Right kidney (tissue), 1 donor: ENCODE results near the gene JPH2.

Experiments
- DNase-seq: peaks from one replicate; pipeline ENCODE4 v3.0.0-alpha.2; 2016

The JPH2 gene

DNA sequence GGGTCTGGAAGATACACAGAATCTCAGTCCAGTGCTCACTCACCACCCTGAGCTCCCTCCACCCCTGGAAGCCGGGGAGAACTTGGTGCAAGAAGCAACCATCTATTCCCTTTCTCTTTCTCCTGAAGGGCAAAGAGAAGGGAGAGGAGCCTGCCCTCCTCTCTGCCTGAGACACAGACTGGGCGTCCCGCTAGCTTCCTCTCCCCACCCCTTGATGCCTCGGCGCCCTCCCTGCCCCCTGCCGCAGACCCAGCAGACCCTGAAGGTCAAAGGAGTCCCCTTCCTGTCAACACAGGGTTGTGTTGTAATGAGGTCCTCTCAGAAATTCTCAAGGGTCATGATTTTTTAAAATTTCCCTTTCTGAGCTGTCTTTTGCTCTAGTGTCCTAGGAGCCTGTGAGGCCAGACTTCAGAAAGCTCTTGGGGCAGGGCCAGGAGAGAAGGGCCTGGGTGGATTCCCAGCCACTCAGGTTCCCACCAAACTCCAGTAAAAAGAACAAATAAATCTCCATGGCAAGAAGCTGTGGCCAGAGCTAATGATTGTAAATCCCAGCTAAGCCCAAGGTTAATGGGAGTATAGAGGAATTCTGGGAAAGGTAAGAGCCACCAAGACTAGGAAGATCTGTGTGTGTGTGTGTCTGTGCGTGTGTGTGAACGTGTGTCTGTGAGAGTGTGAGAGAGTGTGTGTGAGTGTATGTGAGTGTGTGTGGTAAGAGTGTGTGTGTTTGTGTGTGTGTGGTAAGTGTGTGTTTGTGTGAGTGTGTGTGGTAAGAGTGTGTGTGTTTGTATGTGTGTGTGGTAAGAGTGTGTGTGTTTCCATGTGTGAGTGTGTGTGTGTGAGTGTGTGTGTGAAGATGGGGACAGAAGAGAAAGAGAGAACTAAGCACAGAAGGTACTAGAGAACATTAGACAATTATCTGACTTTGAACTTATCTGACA, 1.1 kb upstream of the JPH2 start:
- DNase-seq, result peak; percentile 25

DNA sequence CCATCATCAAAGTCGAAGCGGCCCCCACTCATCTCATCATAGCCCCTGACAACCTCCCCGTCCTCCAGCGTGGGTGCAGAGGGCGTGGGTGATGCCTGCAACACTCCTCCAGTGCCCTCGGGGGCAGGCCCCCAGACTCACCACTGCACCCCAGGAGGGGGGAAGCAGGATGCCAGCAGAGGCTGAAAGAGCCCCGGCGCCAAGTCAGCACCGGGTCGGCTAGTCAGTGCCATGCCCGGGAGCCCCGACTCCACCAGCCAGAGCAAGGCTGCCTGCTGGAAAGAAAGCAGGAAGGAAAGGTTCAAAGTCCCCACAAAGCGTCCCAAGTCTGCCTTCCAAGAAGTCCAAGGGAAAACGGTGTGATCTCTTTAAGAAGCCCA, 324 bp downstream of the JPH2 start:
- no peak for DNase-seq

DNA sequence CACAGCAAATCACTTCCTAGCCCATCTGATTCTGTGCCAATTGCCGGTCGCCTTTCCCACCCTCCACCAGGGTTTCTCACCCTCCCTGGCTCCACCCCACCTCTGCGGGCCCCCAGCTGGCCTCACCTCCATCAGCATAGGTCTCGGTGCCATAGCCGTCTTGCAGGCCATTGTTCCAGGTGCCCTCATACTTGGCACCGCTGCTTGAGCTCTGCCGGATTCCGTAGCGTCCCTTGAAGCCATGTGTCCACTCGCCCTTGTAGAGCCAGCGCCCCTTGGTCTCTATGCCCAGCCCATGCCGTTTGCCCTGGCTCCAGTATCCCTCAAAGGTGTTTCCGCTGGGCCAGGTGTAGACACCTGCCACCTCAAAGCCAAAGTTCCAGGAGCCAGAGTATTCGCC, 787 bp downstream of the JPH2 start:
- no peak for DNase-seq

DNA sequence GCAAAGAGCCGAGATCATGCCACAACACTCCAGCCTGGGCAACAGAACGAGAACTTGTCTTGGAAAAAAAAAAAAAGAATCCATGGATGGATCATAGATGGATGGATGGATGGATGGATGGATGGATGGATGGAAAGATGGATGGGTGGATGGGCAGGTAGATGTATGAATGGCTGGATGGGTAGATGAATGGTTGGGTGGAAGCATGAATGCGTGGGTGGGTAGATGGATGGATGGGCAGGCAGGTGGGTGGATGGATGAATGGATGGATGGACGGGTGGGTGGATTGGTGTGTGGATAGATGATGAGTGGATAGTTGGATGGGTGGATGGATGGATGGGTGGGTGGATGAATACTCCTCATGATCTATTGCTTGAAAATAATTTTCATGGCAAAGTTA, 1.4 kb downstream of the JPH2 start:
- no peak for DNase-seq

DNA sequence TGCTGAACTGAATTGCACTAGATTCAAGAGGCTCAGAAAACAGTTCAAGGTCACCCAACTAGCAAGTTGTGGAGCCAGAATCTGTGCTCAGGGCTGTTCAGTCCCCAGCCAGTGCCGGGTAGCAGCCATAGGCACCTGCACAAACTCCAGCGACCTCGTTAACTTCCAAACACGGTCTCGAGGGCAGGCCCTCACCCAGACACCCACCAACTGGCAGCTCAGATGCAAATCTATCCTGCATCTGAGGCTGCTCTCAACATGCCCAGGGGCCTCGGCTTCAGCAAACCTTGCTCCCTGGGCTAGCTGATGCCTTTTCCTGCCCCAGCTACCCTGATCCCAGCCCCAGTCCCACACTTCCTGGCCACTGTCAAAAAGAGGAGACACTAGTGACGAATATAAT, 3.7 kb downstream of the JPH2 start:
- no peak for DNase-seq

DNA sequence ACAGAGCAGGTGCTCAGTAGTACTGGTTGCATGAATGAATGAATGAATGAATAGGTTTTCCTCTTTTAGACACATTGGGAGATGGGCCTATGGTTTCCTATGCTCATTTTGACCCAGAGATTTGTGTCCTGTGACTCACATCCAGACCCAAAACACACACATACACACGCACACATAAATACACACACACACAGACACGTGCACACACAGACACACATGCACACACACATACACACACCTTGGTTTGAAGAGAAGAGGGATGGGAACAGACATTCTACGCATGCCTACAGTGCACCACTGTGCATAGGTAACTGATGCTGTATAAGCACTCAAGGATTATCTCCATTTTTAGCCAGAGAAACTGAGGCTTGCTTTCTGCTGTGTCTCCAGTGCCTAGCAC, 4.1 kb downstream of the JPH2 start:
- DNase-seq, result no peak

DNA sequence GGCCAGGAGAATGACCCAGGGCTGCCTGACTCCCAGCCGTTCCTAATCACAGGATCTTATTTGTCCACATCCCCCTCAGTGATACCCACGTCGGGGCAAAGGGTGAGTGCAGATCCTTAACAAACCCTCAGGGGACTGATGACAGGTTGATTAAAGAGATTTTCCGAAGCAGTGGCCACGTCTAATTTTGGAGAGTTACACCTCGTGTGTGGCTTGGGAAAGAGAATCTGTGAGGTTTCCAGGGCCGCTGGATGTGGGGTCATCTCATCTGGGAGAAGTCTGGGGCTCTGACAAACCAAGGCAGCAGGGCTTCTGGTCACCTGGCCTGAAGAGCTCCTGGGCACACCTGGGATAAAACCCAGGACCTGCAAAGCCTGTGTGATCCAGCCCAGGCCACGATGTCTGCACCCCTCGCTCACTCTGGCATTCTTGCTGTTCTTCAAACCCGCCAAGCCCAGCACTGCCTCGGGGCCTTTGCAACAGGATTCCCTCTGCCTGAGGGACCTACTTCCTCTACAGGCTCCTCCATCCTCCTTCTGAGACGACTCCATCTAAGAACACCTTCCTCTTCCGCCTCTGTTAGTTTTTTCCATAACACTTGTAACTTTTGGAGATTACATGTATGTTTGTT, 4.7 kb downstream of the JPH2 start:
- no peak for DNase-seq

DNA sequence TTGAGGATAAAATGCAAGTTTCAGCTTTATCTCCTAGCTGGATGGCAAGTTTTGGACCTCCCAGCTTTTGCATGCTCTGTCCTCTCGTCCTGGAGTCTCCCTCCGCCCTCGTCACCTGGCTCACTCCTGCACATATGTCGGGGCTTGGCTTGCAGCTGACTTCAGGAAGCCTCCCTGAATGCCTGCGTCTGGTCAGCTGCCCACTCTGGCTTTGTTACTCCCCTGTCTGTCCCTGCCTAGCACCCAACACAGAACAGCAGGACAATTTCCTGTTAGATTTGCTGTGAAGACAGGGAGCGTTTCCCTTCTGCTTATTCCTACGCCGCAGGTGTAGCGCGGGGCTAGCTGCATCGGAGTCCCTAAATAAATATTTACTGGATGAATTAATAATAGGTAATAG, 5.4 kb downstream of the JPH2 start:
- no peak for DNase-seq

DNA sequence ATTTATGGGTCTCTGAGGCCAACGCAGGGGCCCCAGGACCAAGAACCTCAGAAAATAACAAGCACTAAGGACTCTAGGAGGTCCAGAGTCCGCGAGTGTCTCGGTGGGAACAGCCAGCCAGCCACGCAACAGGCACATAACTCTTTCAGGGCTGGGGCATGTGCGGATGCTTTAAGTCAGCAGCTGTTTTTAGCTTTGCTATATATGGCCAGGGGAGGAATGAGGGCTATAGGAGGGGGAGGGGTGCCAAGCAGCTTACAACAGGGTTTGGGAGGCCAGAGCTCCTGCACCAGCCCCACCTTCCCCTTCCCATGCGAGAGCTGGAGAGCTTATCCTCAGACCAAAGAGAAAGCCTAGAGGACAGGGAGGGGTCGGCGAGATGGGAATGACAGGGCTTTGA, 6.2 kb downstream of the JPH2 start:
- DNase-seq, result no peak

DNA sequence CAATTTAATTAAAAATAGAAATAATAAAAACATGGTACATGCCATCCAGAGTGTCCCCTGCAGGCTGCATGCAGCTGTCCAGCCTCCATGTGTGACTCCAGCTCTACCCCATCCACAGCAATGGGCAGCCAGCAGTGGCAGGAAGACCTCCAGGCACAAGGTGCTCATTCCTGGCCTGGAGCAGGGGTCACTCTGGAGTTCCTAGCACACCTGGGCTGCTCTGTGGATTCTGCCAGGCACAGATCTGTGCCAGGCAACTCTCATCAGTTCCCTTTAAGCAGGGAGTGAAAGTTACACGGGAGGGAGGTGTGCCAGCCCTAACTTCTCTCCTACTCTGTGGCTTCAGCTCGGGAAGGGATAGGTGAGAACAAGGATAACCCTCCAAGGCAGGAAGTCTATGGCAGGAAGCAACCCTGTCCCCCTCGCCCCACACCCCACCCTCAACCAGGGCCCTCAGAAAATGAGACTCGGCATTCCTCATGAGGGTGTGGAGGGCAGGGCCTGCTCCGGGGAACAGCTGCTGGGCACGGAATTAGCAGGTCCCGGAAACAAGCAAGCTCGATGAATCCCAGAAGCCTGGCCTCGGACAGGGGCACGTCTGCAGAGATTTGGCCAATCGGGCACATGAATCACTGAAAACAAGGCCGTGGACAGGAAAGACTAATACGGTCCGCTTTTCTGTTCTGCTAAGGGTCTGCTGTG, 10.0 kb downstream of the JPH2 start:
- DNase-seq, result no peak

DNA sequence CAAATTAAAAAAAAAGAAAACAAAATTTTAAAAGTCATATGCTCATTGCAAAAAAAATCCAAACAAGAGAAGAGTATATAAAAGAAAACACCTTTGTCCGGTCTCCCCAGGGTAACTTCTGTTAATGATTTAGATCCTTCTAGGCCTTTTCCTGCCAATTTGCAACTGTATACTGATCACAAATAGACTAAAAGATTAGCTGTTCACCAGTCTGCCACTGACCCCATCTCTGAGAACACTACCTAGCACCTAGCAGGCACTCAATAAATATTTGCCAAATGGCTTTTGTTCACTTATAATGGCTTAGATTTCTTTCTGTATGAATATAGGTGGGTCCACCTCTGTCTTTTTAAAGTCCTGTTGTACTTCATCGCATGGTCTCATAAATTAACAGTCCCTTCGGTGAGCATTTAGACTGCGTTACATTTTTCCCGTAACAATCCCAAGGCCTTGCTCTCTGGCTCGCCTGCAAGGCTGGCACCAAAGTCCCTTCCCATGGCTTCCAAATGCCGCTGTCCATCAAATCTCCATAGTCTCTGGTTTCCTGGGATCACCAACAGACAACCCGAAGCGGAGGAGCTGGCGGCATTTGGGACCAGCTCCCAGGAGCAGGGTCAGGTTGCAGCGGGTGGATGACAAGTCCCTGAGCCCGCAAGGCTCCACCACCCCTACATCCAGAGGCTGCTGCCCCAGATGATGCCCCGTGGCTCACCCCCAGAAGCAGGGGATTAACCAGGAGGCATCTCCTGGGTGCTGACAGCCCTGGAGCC, 11.8 kb downstream of the JPH2 start:
- no peak for DNase-seq

DNA sequence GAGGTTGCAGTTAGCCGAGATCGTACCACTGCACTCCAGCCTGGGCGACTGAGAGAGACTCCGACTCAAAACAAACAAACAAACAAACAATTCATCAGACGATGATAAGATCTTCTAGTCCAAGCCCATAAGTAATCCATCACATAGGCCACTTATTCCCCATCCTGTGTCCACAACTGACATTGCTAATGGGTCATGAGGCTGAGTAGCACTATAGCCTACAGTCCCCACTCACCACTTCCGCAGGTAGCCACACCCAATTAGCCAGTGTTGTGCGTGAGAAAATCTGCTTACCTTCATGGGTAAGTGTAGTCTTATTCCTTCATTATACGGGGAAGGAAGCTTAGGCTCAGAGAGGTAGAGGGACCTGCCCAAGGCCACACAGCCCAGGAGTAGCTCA, 13.1 kb downstream of the JPH2 start:
- DNase-seq, result no peak

DNA sequence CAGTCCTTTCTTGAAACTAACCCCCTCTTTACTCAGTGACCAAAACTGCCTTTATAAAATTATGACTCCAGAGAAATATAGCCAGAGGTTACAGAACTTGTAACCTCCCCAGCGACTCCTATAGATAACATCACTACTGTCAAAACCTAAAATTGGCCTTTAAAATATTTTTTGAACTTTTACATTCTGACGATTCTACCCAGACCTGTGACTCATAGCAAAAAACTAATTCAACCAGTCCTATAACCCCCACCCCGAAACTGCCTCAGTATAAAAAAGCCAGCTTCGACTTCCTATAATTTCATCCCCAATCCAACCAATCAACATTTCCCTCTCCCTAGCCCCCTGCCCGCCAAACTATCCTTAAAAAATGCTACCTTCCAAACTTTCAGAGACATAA, 13.9 kb downstream of the JPH2 start:
- no peak for DNase-seq

DNA sequence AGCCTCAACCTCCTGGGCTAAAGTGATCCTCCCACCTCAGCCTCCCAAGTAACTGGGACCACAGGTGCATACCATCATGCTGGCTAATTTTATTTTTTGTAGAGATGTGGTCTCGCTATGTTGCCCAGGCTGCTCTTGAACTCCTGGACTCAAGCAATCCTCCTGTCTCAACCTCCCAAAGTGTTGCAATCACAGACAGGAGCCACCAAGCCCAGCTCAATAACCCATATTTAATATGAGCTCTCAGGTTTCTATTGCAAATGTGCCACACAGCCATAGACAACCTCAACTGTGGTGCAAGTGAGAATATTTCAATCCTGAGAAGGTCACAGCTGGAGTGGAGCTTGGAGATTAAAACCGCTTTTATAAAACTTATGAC, 14.4 kb downstream of the JPH2 start:
- DNase-seq, result no peak

DNA sequence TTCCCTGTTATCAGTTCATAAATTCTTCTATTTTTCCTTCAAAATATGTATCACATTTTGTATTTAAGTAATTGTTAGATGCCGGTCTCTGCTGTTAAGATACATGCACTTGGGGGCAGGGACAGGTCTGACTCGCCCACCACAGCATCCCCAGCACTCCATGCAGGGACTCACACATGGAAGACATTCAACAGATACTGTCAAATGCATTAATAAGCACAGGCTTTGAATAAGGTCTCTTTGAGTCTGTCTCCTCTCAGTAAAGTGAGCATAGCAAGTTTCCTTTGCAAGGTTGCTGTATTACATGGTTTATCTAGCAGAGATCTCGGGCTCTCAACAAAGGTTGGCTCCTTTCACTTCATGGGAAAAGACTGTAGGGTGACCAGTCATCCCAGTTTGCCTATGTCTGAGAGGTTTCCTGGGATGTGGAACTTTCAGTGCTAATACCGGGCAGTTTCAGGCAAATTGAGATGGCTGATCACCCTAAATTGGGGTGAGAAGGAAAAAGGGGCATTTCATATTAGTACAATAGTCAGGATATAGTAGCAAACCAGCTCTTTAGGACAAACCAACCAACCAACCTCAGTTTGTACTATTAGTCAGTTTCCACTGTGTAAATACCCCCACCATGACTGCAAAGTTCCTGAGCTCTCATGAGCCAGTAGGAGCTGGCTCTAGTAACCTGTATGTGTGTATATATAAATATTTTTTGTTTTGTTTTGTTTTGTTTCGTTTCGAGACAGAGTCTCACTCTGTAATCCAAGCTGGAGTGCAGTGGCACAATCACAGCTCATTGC, 15.0 kb downstream of the JPH2 start:
- no peak for DNase-seq

DNA sequence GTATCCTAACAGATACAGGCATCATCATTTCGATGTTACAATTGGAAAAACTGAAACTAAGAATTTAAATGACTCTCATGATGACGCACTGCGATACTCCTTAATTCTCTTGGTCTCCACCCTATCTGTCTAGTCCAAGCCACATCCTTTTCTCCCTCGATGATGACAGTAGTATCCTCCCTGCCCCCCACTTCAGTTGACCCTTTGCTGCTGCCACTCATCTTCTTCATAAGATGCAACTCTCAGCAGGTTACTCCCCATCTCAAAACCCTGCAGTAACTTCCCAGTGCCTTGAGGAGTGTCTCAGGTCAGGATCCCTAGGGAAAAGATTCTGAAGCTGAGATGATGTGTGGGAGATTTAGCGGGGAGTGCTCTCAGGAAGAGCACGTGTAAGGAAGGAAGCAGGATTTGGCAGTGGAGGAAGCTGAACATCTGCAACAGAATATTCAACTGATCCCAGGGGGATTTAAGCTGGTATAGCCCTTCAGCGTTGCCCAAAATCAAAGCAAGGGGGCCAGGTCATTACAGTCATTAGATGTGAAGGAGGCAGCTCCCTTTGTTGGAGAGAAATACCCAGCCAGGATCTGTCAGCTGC, 16.1 kb downstream of the JPH2 start:
- DNase-seq, result no peak

DNA sequence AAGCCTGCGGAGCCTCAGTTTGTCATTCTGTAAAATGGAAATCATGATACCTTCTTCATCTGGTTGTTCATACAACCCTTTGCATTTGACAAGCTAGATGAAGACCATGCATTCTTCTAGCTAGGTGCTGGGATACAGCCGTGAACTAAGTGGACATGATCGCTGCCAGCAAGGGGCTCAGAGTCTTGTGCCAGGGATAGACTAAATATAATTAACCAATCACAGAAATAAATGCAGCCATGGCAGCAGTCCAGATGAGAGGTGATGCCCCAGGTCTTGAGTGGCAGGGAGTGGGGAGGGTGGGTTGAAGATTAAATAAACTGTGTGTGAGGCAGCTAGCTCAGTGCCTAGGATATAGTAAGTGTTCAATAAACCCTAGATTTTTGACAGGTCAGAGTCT, 19.3 kb downstream of the JPH2 start:
- no peak for DNase-seq

DNA sequence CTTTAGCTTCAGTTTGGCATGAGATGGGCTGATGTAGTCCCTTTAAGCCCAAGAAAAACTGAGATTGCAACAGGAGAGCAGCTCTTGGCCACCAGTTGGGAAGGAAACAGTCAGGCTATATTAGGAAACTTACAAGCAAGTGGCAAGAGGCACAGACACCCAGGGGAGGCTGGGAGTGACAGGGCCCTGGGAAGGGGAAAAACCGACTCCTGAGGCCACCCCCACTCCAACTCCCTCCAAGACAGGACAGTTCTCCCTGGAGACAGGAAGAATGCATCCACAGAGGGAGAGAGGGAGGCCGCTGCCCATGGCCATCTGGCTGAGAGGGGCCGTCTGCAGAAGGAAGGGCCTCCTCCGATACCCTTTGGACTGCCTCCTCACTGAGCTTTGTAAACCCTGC, 20.5 kb downstream of the JPH2 start:
- no peak for DNase-seq

DNA sequence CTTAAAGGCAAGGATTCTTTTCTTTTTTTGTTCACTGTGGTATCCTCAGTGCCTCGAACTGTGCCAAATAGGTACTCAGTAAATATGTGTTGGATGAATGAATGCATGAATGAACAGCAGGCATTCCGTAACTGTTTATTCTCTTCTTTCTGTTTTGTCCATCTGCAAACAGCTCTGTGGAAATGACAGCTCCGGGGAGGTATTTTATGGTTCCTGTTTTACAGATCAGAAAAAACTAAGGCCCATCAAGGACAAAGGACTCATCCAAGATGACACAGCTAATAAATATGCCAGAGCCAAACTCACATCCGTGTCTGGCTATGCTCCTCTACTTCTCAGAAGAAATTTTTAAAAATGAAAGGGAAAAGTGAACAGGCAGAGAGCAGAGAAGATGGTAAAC, 21.0 kb downstream of the JPH2 start:
- no peak for DNase-seq

DNA sequence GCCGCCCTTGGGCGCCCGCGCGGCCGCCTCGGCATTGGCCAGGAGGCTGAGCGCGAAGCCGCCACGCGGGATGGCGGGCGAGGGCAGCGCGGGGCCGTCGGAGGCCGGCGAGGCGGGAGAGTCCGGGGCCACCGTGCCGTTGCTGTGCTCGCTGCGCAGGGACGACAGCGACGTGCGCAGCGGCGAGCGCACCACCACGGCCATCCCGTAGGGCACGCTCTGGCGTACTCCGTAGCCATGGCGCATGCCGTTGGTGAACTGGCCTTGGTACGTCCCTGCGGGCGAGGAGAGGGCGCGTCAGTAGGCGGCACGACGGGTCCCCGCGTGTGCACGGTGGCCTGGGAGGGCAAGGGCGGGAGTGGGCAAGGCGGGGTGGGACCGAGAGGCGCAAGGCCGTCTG, 26.9 kb downstream of the JPH2 start:
- no peak for DNase-seq

DNA sequence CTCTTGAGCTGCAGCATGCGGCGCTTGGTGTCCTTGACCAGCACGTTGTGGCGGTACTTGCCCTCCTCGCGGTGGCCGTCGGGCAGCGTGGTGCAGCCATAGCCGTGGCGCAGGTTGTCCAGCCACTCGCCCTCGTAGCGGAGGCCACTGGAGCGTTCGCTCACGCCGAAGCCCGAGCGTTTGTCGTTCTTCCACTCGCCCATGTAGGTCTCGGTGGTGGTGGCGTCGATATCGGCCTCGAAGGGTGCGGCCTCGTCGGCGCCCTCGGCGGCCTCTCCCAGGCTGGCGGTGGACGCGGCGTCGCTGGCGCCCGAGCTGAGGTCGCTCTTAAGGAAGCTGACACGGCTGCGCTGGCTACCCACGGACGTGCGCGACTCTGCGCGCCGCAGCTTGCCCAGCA, 27.3 kb downstream of the JPH2 start:
- no peak for DNase-seq

DNA sequence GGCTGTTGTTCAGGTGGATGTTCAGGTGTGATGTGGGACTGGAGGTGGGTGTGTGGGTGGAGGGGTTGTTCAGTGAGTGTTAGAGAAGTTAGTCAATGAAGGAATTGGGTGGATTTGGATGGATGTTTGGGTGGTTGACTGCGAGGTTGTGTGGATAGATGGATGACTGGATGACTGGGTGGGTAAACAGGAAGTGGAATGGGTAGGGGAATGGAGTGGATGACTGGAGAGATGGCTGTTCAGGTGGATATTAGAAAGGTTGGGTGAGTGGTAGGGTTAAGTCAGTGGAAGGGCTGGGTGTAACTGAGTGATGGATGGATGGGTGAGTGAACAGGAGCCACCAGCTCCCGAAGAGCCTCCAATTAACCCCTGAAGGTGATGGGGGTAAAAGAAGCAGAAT, 27.9 kb downstream of the JPH2 start:
- DNase-seq, result no peak
